Measurements from ENCODE around the gene NEDD9. TPM values are rescaled to one million over a fixed set of nuclear protein-coding genes. Genes with fewer than 3 reads are reported as not detected.

The NEDD9 gene
- total and polyA plus RNA-seq, 10 of the 15 experiments (the other 5 are each of a cell fraction or from before 2014, with no cell fraction given): 4.9 to 92.6 (median 14.6) TPM

DNA sequence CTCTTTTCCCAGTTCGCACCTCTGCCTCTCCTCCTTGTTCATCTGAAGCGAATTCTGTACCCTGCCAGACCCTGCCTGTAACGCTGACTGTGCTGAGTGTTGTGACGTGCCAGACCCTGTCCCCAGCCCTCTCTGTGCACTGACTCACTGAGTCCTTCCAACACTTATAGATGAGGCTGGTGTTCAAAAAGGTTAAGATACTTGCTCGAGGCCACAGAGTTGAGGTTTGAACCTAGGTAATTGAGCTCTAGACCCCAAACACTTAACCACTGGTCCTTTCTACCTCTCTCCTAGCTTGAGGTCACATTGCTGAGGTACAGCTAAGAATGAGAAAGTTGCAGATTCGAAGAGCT lies 45.7 kb upstream of the NEDD9 start (continued):
- TF ChIP-seq, protein P1, sequence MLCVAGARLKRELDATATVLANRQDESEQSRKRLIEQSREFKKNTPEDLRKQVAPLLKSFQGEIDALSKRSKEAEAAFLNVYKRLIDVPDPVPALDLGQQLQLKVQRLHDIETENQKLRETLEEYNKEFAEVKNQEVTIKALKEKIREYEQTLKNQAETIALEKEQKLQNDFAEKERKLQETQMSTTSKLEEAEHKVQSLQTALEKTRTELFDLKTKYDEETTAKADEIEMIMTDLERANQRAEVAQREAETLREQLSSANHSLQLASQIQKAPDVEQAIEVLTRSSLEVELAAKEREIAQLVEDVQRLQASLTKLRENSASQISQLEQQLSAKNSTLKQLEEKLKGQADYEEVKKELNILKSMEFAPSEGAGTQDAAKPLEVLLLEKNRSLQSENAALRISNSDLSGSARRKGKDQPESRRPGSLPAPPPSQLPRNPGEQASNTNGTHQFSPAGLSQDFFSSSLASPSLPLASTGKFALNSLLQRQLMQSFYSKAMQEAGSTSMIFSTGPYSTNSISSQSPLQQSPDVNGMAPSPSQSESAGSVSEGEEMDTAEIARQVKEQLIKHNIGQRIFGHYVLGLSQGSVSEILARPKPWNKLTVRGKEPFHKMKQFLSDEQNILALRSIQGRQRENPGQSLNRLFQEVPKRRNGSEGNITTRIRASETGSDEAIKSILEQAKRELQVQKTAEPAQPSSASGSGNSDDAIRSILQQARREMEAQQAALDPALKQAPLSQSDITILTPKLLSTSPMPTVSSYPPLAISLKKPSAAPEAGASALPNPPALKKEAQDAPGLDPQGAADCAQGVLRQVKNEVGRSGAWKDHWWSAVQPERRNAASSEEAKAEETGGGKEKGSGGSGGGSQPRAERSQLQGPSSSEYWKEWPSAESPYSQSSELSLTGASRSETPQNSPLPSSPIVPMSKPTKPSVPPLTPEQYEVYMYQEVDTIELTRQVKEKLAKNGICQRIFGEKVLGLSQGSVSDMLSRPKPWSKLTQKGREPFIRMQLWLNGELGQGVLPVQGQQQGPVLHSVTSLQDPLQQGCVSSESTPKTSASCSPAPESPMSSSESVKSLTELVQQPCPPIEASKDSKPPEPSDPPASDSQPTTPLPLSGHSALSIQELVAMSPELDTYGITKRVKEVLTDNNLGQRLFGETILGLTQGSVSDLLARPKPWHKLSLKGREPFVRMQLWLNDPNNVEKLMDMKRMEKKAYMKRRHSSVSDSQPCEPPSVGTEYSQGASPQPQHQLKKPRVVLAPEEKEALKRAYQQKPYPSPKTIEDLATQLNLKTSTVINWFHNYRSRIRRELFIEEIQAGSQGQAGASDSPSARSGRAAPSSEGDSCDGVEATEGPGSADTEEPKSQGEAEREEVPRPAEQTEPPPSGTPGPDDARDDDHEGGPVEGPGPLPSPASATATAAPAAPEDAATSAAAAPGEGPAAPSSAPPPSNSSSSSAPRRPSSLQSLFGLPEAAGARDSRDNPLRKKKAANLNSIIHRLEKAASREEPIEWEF (IDR thresholded peaks at IDR 0.05; ENCODE audit: insufficient replicate concordance, low read depth, low read length): no peak
- TF ChIP-seq DPF2 (IDR thresholded peaks at IDR 0.05): 0 out of 2 replicates have a peak, but pooled peaks have one; percentile 3
- 0 out of 2 replicates have a peak, but pooled peaks have one; percentile 29 for TF ChIP-seq PAX5 (IDR thresholded peaks at IDR 0.05; ENCODE audit: borderline replicate concordance, low read depth, low read length)
- no peak for TF ChIP-seq NR2C2 (IDR thresholded peaks at IDR 0.05; ENCODE audit: borderline replicate concordance, control insufficient read depth, insufficient read length, low read depth)
- no peak for TF ChIP-seq EP300 (IDR thresholded peaks at IDR 0.05; ENCODE audit: borderline replicate concordance in 1 of 2, control insufficient read depth in 1 of 2, low read depth in 2 of 2, low read length in 2 of 2)
- TF ChIP-seq, protein P2, sequence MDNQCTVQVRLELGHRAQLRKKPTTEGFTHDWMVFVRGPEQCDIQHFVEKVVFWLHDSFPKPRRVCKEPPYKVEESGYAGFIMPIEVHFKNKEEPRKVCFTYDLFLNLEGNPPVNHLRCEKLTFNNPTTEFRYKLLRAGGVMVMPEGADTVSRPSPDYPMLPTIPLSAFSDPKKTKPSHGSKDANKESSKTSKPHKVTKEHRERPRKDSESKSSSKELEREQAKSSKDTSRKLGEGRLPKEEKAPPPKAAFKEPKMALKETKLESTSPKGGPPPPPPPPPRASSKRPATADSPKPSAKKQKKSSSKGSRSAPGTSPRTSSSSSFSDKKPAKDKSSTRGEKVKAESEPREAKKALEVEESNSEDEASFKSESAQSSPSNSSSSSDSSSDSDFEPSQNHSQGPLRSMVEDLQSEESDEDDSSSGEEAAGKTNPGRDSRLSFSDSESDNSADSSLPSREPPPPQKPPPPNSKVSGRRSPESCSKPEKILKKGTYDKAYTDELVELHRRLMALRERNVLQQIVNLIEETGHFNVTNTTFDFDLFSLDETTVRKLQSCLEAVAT (IDR thresholded peaks at IDR 0.05): no peak

All from GM12878 (cell line).